ENCODE data around the gene EVC. TPM values are rescaled to one million over a fixed set of nuclear protein-coding genes. Genes with fewer than 3 reads are reported as not detected.

The EVC gene
- total and polyA plus RNA-seq, 2 of the 4 experiments (the other 2 are of a cell fraction), result 16.8 to 18.9 TPM

GRCh38 chr4:5798462-5798861 is 87.5 kb downstream of the EVC start:
- Histone ChIP-seq H4K20me1 (ENCODE audit: insufficient read depth, low read length) (no peaks in the 10 kb centered on the region), H4K5ac (ENCODE audit: low read depth, low read length) (no peak overlapping the region), H2BK20ac (ENCODE audit: low read depth, low read length) (no peak overlapping the region), H3K9me1 (ENCODE audit: insufficient read depth, low read length) (peaks cover 3% of the 10 kb centered on the region; the same call in 1 of the 2 replicates), H4K8ac (ENCODE audit: low read depth in 2 of 2, low read length in 2 of 2) (no peak overlapping the region), H3K14ac (replicated peaks; ENCODE audit: low read depth, low read length) (no peak overlapping the region), H3K9me3 (ENCODE audit: control insufficient read depth, insufficient read depth, low read length) (no peaks in the 10 kb centered on the region), H3K4me3 (ENCODE audit: insufficient read depth, low read depth, low read length) (no peak overlapping the region), H3K18ac (ENCODE audit: low read depth, low read length) (no peak overlapping the region), H2AK9ac (replicated peaks; ENCODE audit: low read depth, low read length, poor library complexity) (no peak overlapping the region), H3K36me3 (ENCODE audit: control insufficient read depth, insufficient read depth, low read length) (peaks cover 58% of the 10 kb centered on the region), H4K91ac (ENCODE audit: insufficient read depth, low read depth, low read length) (no peak overlapping the region), H3K27ac (ENCODE audit: insufficient read depth, low read length) (no peak overlapping the region), H3K27me3 (ENCODE audit: control insufficient read depth, insufficient read depth, low read length) (no peaks in the 10 kb centered on the region), H3K4ac (ENCODE audit: low read depth, low read length) (no peak overlapping the region), H3K9ac (ENCODE audit: low read depth, low read length) (no peak overlapping the region), H2BK5ac (ENCODE audit: low read depth, low read length, poor library complexity, severe bottlenecking) (no peak overlapping the region), H3K4me1 (ENCODE audit: control insufficient read depth, insufficient read depth, low read length) (peaks cover 3% of the 10 kb centered on the region; the same call in 1 of the 2 replicates), H2BK120ac (ENCODE audit: low read depth, low read length) (no peak overlapping the region), H3K56ac (ENCODE audit: extremely low read depth, insufficient read depth, low read length) (no peak overlapping the region), H2AFZ (replicated peaks; ENCODE audit: low read length, poor library complexity) (no peak overlapping the region), H2BK15ac (ENCODE audit: low read depth, low read length) (no peak overlapping the region), H3K4me2 (ENCODE audit: low read depth, low read length) (no peak overlapping the region), H3K23ac (ENCODE audit: low read depth, low read length) (no peak overlapping the region), H2AK5ac (ENCODE audit: low read depth, low read length) (no peak overlapping the region), H3K79me1 (ENCODE audit: low read depth in 1 of 2, low read length in 2 of 2) (no peaks in the 10 kb centered on the region)
- no peak; the same call in 1 of the 2 replicates for ATAC-seq (ENCODE audit: low read depth)
- dilution Hi-C loops (cut with HindIII; ENCODE audit: low sequenced_read_pairs, unreplicated experiment), result no loop called here
- intact Hi-C loops (cut with micrococcal nuclease), result no loop called here
- in situ Hi-C loops (cut with MboI; ENCODE audit: low sequenced_read_pairs), result loop anchor here (10.0 kb wide), 1 partner anchor 754 kb away; no protein-coding TSS in a partner anchor
- no peak for DNase-seq
- ChIA-PET POLR2A (ENCODE audit: unreplicated experiment) (no interaction called here), CTCF (no interaction called here)
- no TSS peak for BruUV-seq (replicated peaks)
- 100% methylated on average over 2 of the region's 11 CpGs; no CpG with 5 or more reads in 1 of the 2 experiments for WGBS, 2 experiments (ENCODE audit: extremely low coverage in 2 of 2, insufficient read length in 1 of 2)
- TF ChIP-seq CTCF (conservative IDR thresholded peaks at IDR 0.05; ENCODE audit: low read depth, low read length), result no peak
- TF ChIP-seq MAFK (IDR thresholded peaks at IDR 0.05; ENCODE audit: low read depth, low read length), result no peak
- no peak for TF ChIP-seq MXI1 (IDR thresholded peaks at IDR 0.05; ENCODE audit: borderline replicate concordance, low read depth, low read length)
- no peak for TF ChIP-seq MAZ (IDR thresholded peaks at IDR 0.05; ENCODE audit: borderline replicate concordance, low read depth, low read length)
- no peak for TF ChIP-seq CEBPB (IDR thresholded peaks at IDR 0.05; ENCODE audit: low read depth, low read length)
- TF ChIP-seq NFE2L2 (IDR thresholded peaks at IDR 0.05; ENCODE audit: low read depth, low read length), result no peak
- no peak for TF ChIP-seq FOS (IDR thresholded peaks at IDR 0.05; ENCODE audit: low read depth, low read length)
- TF ChIP-seq RCOR1 (IDR thresholded peaks at IDR 0.05; ENCODE audit: insufficient replicate concordance, low read length), result no peak
- TF ChIP-seq RFX5 (IDR thresholded peaks at IDR 0.05; ENCODE audit: low read depth, low read length), result no peak
- TF ChIP-seq RAD21 (IDR thresholded peaks at IDR 0.05; ENCODE audit: low read length), result no peak
- no peak for TF ChIP-seq ELK1 (IDR thresholded peaks at IDR 0.05; ENCODE audit: borderline replicate concordance, low read depth, low read length)
- no peak for TF ChIP-seq BHLHE40 (IDR thresholded peaks at IDR 0.05; ENCODE audit: low read depth, low read length)

Measured in IMR-90 (cell line).